Measurements from ENCODE around the gene TAF9. TPM values are rescaled to one million over a fixed set of nuclear protein-coding genes. Genes with fewer than 3 reads are reported as not detected.
A peak's percentile ranks its signal among the peaks of the same experiment; 100 is the strongest.

The TAF9 gene
- total RNA-seq, 4 donors from 2014 or later: 32.1 to 79.4 (median 45.5) TPM

DNA sequence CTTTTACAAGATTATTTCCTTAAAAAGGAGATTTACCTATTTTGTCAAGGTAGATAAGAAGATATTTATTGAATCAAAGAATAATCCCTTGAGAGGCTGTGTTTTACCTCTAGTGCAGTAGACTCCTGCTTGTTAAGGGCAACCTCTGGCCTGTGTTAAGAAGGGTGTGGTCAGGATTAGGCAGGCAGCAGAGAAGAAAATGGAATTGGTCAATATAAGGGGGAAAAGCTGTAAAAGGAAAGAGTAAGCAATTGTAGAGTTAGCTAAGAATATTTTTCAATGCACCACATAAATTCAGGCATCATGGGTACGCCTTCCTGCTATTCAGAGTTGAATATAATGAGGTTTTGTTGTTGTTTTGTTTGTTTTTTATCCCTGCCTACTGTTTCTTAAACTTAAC lies 43.0 kb downstream of the TAF9 start:
- intact Hi-C loops (cut with DNase I; ENCODE audit: low total_unique reads) (no loop called here), in situ Hi-C loops (cut with MboI; ENCODE audit: low pct_ligation_motif_present in 1 of 4, low pct_unique_long_range_greater_than_20kb in 1 of 4, low sequenced_read_pairs in 3 of 4) (loop anchor here in 2 of 4 donors (25.0 kb wide), 2 partner anchors 164 to 239 kb away; partner anchors contain the start of genes SLC30A5 (in 2 of the 2) and CCNB1 (in 1 of the 2))
- H3K9me3 ChIP-seq: no peaks in the 10 kb centered on the region
- peak overlapping the region; percentile 5 to 46 (median 38) for H3K27ac ChIP-seq
- no peaks in the 10 kb centered on the region for H3K36me3 ChIP-seq
- no peaks in the 10 kb centered on the region for H3K27me3 ChIP-seq
- no peak for DNase-seq
- no peak for TF ChIP-seq EP300 (IDR thresholded peaks at IDR 0.05; ENCODE audit: low read depth)
- TF ChIP-seq, protein P1, sequence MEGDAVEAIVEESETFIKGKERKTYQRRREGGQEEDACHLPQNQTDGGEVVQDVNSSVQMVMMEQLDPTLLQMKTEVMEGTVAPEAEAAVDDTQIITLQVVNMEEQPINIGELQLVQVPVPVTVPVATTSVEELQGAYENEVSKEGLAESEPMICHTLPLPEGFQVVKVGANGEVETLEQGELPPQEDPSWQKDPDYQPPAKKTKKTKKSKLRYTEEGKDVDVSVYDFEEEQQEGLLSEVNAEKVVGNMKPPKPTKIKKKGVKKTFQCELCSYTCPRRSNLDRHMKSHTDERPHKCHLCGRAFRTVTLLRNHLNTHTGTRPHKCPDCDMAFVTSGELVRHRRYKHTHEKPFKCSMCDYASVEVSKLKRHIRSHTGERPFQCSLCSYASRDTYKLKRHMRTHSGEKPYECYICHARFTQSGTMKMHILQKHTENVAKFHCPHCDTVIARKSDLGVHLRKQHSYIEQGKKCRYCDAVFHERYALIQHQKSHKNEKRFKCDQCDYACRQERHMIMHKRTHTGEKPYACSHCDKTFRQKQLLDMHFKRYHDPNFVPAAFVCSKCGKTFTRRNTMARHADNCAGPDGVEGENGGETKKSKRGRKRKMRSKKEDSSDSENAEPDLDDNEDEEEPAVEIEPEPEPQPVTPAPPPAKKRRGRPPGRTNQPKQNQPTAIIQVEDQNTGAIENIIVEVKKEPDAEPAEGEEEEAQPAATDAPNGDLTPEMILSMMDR (IDR thresholded peaks at IDR 0.05): no peak
- TF ChIP-seq POLR2A (IDR thresholded peaks at IDR 0.05): no peak
- TF ChIP-seq POLR2AphosphoS5 (IDR thresholded peaks at IDR 0.05): no peak
- H3K4me1 ChIP-seq: peaks cover 0 to 17% (median 11%) of the 10 kb centered on the region in 4 donors
- WGBS, 2 donors (ENCODE audit: low coverage in 1 of 2): 78% methylated on average over 1 of the region's 1 CpG; no CpG with 5 or more reads in 1 of the 2 donors
- H3K4me3 ChIP-seq: no peak overlapping the region

DNA sequence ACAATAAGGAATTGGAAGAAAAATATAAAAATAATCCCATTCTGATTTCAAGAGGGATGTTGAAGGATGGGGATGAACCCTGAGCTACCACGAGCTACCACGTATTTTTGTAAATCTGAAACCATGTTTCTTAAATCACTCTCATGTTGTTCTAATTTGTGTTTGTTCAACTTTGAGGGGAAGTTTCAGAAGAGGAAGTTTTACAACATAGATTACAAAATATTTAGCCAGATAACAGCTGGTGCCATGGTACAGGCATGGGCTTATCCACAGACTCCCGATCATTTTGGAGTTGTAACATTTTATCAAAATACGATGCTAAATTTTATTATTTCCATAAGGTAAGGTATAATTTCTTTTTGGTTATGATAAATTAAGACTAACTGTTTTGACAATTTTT lies 51.9 kb downstream of the TAF9 start:
- no peaks in the 10 kb centered on the region for H3K4me1 ChIP-seq
- WGBS, 2 donors (ENCODE audit: low coverage in 1 of 2): 63 to 79% methylated on average over 4 of the region's 4 CpGs
- TF ChIP-seq POLR2AphosphoS5 (IDR thresholded peaks at IDR 0.05) (no peak), POLR2A (IDR thresholded peaks at IDR 0.05) (no peak), EP300 (IDR thresholded peaks at IDR 0.05; ENCODE audit: low read depth) (no peak)
- TF ChIP-seq, protein P1 (IDR thresholded peaks at IDR 0.05): no peak
- H3K27me3 ChIP-seq: no peaks in the 10 kb centered on the region
- DNase-seq: no peak
- no peak overlapping the region for H3K4me3 ChIP-seq
- in situ Hi-C loops (cut with MboI; ENCODE audit: low pct_ligation_motif_present in 1 of 4, low pct_unique_long_range_greater_than_20kb in 1 of 4, low sequenced_read_pairs in 3 of 4): no loop called here
- intact Hi-C loops (cut with DNase I; ENCODE audit: low total_unique reads): no loop called here
- no peak overlapping the region for H3K27ac ChIP-seq
- peaks cover 0 to 15% (median 3%) of the 10 kb centered on the region in 4 donors for H3K36me3 ChIP-seq
- H3K9me3 ChIP-seq: no peaks in the 10 kb centered on the region

DNA sequence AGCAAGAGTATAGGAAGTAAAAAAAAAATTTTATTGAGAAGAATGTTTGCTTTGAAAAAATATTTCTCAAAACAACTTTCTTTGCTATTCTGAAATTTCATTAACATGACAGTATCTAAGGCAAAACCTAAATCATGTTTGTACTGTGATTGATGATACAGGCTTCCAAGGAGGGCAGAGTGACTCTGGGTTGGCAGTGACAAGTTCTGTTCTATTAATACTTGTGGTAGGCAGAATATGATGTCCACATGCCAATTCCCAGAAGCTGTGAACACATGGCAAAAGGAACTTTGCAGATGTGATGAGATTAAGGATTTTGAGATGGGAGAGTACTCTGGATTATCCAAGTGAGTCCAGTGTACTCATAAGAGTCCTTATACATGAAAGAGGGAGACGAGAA lies 53.3 kb downstream of the TAF9 start:
- DNase-seq: no peak
- Histone ChIP-seq H3K9me3 (no peaks in the 10 kb centered on the region), H3K4me1 (no peaks in the 10 kb centered on the region), H3K27me3 (no peaks in the 10 kb centered on the region), H3K4me3 (no peak overlapping the region), H3K36me3 (peaks cover 0 to 15% (median 3%) of the 10 kb centered on the region in 4 donors), H3K27ac (no peak overlapping the region)
- WGBS, 2 donors (ENCODE audit: low coverage in 1 of 2): 91% methylated on average over 1 of the region's 1 CpG; no CpG with 5 or more reads in 1 of the 2 donors
- intact Hi-C loops (cut with DNase I; ENCODE audit: low total_unique reads) (no loop called here), in situ Hi-C loops (cut with MboI; ENCODE audit: low pct_ligation_motif_present in 1 of 4, low pct_unique_long_range_greater_than_20kb in 1 of 4, low sequenced_read_pairs in 3 of 4) (no loop called here)
- TF ChIP-seq EP300 (IDR thresholded peaks at IDR 0.05; ENCODE audit: low read depth): no peak

Other genes starting within 250 kb of the TAF9 start
- gene CCNB1, start 202.4 kb downstream of the TAF9 start, total RNA-seq: 10 to 100 TPM in 1 of 4 donors, 1 to 10 TPM in 3; 2.2 to 16.9 (median 6.3) TPM
- gene CENPH, start 179.9 kb downstream of the TAF9 start, total RNA-seq: 1 to 10 TPM in 2 of 4 donors, not detected in 2; 1.2 to 4.4 TPM
- gene CDK7, start 134.6 kb downstream of the TAF9 start, total RNA-seq: 10 to 100 TPM; 10.8 to 61.7 (median 21.4) TPM
- 10 to 100 TPM in 3 of 4 donors, 1 to 10 TPM in 1; 8.2 to 24.7 (median 18.6) TPM for gene CCDC125, start 36.7 kb downstream of the TAF9 start, total RNA-seq
- 100 to 1,000 TPM in 1 of 4 donors, 10 to 100 TPM in 3; 16.1 to 103 (median 20.0) TPM for gene AK6, start within 50 bp of the TAF9 start, total RNA-seq
- 10 to 100 TPM in 2 of 4 donors, 1 to 10 TPM in 2; 2.6 to 19.1 (median 9.8) TPM for gene RAD17, start 298 bp upstream of the TAF9 start, total RNA-seq
- gene MARVELD2, start 45.6 kb upstream of the TAF9 start, total RNA-seq: 10 to 100 TPM; 14.7 to 48.7 (median 30.7) TPM
- 100 to 1,000 TPM in 1 of 4 donors, 10 to 100 TPM in 3; 74.9 to 112 (median 92.4) TPM for gene OCLN, start 123.3 kb upstream of the TAF9 start, total RNA-seq
- gene GTF2H2C, start 190.7 kb upstream of the TAF9 start, total RNA-seq: 10 to 100 TPM in 3 of 4 donors, 1 to 10 TPM in 1; 5.6 to 77.2 (median 29.4) TPM

Measured in transverse colon (tissue), 4 donors.